Testis (tissue), 2 donors: ENCODE results near the gene CDH4.

Experiments
- POLR2A ChIP-seq: fragments of 450-650 bp; IDR thresholded peaks from one replicate; pipeline ENCODE4 v1.6.1; 2017; ENCODE audit warnings: antibody characterized with exemption, mild to moderate bottlenecking, moderate library complexity
- TF ChIP-seq, protein P1 (sequence below), 3 experiments: fragments of 450-650 bp in 2 of 3; fragments of 200-600 bp in 1 of 3; sonication (generic) in 1 of 3; IDR thresholded peaks; one replicate each; pipeline ENCODE4 v1.5.1; 2016 to 2019; ENCODE audit warnings: antibody characterized with exemption in 3 of 3, mild to moderate bottlenecking in 2 of 3, moderate library complexity in 1 of 3

- TF ChIP-seq, protein P1, sequence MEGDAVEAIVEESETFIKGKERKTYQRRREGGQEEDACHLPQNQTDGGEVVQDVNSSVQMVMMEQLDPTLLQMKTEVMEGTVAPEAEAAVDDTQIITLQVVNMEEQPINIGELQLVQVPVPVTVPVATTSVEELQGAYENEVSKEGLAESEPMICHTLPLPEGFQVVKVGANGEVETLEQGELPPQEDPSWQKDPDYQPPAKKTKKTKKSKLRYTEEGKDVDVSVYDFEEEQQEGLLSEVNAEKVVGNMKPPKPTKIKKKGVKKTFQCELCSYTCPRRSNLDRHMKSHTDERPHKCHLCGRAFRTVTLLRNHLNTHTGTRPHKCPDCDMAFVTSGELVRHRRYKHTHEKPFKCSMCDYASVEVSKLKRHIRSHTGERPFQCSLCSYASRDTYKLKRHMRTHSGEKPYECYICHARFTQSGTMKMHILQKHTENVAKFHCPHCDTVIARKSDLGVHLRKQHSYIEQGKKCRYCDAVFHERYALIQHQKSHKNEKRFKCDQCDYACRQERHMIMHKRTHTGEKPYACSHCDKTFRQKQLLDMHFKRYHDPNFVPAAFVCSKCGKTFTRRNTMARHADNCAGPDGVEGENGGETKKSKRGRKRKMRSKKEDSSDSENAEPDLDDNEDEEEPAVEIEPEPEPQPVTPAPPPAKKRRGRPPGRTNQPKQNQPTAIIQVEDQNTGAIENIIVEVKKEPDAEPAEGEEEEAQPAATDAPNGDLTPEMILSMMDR (IDR thresholded peaks at IDR 0.05) = no peak
- no peak for TF ChIP-seq POLR2A
Measured at GRCh38 chr20:61353261-61354000, 101.4 kb downstream of the CDH4 start.
